ENCODE results near the gene ICAM1.

DNA sequence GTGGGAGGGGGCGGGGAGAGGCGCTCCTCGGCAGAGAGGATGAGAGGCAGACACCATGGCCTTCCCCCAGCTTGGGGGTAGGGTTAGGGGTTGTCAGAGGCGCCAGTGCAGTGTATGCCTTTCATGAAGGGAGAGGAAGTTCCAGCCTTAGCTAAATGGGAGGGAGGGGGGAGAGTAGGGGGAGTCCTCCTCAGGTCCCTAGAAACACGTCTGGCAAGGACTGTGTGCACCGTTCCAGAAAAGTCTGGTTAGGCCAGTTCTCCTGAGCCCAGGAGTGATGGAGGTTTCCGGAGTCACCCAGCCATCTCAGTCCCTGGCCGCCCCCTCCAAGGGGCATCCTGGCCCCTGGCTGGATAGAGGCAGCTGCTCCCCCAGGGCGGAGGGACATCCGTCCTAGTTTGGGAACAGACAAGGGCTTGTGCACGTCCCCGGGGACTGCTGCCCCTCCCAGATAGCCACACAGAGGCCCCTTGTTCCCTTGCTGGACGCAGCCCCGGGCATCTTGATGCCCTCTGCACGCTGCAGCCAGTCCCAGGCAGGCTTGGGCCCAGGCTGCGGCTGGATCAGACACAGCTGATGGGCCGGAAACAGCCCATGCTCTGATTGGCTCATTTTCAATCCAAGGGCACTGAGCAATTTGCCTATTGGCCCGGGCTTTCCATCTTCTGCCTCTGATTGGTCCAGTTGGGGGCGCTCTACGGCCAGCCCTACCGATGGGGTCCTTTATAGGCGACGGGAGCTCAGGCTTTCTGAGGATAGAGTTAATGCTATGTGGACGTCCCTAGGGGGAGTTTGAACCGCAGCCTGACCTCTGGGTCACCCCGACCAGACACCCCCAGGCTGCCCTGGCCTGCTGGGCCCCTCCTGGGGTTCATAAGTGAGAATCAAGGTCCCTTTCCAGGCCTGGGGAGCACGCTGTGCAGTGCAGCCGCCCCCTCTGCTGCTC is 43.6 kb upstream of the ICAM1 start:
- TF ChIP-seq, protein P1, sequence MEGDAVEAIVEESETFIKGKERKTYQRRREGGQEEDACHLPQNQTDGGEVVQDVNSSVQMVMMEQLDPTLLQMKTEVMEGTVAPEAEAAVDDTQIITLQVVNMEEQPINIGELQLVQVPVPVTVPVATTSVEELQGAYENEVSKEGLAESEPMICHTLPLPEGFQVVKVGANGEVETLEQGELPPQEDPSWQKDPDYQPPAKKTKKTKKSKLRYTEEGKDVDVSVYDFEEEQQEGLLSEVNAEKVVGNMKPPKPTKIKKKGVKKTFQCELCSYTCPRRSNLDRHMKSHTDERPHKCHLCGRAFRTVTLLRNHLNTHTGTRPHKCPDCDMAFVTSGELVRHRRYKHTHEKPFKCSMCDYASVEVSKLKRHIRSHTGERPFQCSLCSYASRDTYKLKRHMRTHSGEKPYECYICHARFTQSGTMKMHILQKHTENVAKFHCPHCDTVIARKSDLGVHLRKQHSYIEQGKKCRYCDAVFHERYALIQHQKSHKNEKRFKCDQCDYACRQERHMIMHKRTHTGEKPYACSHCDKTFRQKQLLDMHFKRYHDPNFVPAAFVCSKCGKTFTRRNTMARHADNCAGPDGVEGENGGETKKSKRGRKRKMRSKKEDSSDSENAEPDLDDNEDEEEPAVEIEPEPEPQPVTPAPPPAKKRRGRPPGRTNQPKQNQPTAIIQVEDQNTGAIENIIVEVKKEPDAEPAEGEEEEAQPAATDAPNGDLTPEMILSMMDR (IDR thresholded peaks at IDR 0.05), result peak in 4 of 12 donors; percentile 6 to 35 (median 23)
- TF ChIP-seq POLR2A (IDR thresholded peaks at IDR 0.05), result no peak

Measured in heart left ventricle (tissue), 13 donors.